GM18505 (cell line): Measurements from ENCODE around the gene CDR2.
"Not testable (repeated sequence)": the region's sequence is repeated elsewhere in the genome, so short reads cannot be mapped to it uniquely, and the experiment has no call there.

ENCODE experiments used
- ATAC-seq: cut with Tn5 transposase; IDR thresholded peaks from one replicate; pipeline ENCODE4 v1.9.1; 2021; ENCODE audit not compliant: unreplicated experiment
- POLR2A ChIP-seq: IDR thresholded peaks from 4 replicates; pipeline ENCODE4 v1.6.1; 2011; ENCODE audit warnings: borderline replicate concordance; ENCODE audit not compliant: insufficient read depth, insufficient read length; ENCODE audit errors: extremely low read depth

Gene CDR2

DNA sequence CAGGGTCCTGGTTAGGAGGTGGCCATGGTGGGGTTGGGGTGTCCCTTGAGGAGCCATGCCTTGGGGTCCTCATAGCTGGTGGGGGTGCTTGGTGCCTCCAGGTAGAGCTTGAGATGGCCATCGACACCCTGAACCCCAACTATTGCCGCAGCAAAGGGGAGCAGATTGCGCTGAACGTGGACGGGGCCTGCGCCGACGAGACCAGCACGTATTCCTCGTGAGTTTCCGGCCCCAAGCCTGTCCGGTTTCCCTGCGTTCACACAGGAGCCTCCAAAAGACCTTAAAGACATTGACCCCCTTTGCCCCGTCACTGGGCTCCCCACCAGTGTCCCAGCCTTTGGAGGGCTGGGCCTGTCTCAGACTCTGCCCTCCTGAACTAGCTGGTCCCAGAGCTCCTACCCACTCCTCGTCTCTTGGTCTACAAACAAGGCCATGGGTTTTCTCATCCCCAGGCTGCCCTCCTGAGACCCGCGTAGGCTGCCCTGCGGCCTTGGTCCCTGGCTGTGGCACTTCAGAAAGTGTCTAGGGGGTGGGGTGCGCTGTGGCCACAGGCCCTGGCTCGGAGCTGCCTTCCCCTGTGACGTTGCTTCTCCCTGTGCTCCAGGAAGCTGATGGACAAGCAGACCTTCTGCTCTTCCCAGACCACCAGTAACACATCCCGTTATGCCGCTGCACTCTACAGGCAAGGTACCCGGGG is 65.4 kb downstream of the CDR2 start:
- TF ChIP-seq POLR2A: no peak
- no peak for ATAC-seq

- TF ChIP-seq POLR2A: no peak
- no peak for ATAC-seq
Measured at GRCh38 chr16:22307838-22308237, 66.6 kb downstream of the CDR2 start.

DNA sequence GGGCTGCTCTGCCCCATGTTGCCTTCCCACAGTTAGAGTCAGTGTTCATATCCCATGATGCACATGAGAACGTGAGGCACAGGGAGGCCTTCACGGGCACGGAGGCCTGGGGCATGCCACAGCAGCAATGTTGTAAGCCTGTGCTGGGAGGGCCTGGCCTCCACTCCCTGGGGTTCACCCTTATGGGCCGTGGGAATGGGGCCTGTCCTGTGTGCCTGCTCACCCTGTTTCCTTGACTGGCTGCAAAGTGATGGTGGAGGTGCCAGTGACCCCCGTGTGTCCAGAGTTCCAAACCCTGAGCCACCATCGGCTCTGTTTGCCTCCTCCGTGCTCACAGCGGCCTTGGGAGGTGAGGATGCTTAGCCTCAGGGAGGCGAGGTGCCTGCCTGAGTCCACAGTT is 67.6 kb downstream of the CDR2 start:
- no peak for TF ChIP-seq POLR2A

GRCh38 chr16:22304411-22304810 is 70.0 kb downstream of the CDR2 start:
- TF ChIP-seq POLR2A: no peak
- no peak for ATAC-seq

More for the DNA sequence above, 67.6 kb downstream of the CDR2 start:
- ATAC-seq: no peak

- no peak for TF ChIP-seq POLR2A
- no peak for ATAC-seq
Measured at GRCh38 chr16:22302776-22303363, 71.5 kb downstream of the CDR2 start.

GRCh38 chr16:22301423-22301822 is 73.0 kb downstream of the CDR2 start:
- not testable (repeated sequence) for ATAC-seq

GRCh38 chr16:22300427-22301071 is 73.9 kb downstream of the CDR2 start:
- no peak for TF ChIP-seq POLR2A
- ATAC-seq: no peak

DNA sequence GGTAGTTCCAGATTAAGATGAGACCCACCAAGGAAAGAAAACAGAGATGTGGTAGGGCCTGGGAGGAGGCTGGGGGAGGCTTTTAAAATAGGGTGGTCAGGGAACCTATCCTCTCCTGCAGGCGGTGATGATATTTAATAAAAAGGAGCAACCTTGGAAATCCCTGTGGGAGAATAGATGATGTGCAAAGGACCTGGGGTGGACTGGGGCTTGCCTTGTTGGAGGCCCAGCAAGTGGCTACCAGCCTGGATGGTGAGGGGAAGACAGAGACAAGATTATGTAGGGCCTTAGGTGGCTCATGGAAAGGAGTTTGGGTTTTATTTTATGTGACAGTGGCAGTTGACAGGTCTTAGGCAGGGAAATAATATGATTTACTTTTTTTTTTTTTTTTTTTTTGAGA is 75.4 kb downstream of the CDR2 start:
- no peak for ATAC-seq
- TF ChIP-seq POLR2A: no peak

- no peak for ATAC-seq
- TF ChIP-seq POLR2A: peak; percentile 62
Measured at GRCh38 chr16:22297871-22298733, 76.3 kb downstream of the CDR2 start.

GRCh38 chr16:22297114-22297870 is 77.1 kb downstream of the CDR2 start, which contains the start of gene POLR3E:
Gene POLR3E (plus strand): TSS chr16:22297409. CDS start chr16:22302969, 5,560 bp downstream.
- ATAC-seq: peak; percentile 88
- TF ChIP-seq POLR2A: peak; percentile 74

GRCh38 chr16:22296225-22297113 is 78.0 kb downstream of the CDR2 start:
- peak; percentile 2 for ATAC-seq
- TF ChIP-seq POLR2A: no peak
